NK-92 treated with Interleukin-12 subunit alpha and Interleukin-12 subunit beta, amount 100 ng/mL, for 24 hours (cell line): ENCODE results near the gene PXN.

Experiments used
- DNase-seq: peaks from one replicate; lab custom pipeline; 2025; lab: John Stamatoyannopoulos, UW

The PXN gene

DNA sequence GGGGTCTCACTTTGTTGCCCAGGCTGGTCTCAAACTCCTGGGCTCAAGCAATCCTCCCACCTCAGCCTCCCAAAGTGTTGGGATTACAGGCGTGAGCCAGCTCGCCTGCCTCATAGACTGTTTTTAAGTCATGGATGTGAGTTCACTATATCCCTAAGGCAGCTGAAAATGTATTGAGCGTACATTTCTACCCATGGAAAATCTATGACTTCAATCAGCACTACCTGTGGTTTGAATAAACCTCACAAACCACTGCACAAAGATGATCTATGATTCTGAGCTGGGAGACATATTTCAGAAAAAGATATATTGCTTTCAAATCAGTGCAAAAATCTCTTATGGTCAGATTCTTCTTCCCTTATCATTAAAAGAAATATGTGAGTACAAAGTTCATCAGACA lies 93.5 kb downstream of the PXN start:
- no peak for DNase-seq

DNA sequence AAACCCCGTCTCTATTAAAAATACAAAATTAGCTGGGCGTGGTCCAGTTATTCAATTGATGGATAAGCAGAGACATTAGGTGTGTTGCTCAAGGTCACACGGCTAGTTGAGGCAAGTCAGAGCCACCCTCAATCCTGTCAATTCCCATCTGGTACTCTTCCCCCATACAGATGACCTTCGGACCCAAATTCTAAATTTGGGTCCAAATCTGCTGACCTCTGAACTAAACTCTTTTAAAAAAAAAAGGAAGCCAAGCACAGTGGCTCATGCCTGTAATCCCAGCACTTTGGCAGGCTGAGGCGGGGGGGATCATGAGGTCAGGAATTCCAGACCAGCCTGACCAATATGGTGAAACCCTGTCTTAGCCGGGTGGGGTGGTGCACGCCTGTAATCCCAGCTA lies 94.9 kb downstream of the PXN start:
- no peak for DNase-seq

GRCh38 chr12:120169946-120170345 lies 95.6 kb downstream of the PXN start:
- no peak for DNase-seq

GRCh38 chr12:120168337-120168736 lies 97.2 kb downstream of the PXN start:
- no peak for DNase-seq

GRCh38 chr12:120167529-120168095 lies 97.9 kb downstream of the PXN start:
- no peak for DNase-seq

DNA sequence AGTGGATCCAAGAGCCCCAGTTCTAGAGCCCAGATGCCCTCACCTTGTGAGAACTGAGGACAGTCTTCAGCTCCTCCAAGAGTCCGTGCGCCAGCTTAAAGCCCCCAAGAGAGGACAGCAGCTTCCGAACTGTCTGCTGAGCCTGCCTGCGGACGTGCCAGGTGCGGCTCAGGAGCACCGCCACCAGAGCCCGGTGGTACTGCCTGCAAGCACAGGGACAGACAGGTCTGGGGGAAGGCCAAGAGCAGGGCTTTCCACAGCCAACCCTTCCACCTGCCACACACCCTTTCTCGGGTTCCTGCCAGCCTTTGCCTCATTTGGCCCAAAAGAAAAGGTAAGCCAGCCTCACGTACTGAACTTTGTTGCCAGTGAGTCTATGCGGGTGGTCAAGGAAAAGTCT lies 101.2 kb downstream of the PXN start:
- DNase-seq: no peak

DNA sequence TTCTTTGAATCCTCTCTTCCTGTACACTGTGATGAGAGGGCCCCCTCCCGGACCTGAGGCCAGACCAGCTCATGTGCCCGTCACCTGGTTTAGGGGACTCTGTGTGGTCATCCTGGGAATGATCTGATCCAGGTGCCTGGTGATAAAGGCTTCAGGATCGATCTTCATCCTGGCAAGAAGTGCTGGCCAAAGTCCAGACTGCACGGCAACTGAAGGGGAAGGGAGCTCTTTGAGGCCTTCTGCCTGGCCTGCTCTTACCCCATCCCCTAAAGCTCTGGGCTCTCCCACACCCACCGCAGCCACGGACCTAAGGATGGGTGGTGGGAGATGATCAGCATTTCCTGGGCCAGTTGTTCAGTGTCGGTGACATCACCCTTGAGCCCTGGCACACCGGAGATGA lies 102.8 kb downstream of the PXN start:
- no peak for DNase-seq

GRCh38 chr12:120161852-120162251 lies 103.7 kb downstream of the PXN start:
- DNase-seq: no peak
